Activated T-cell treated with anti-CD3 and anti-CD28 coated beads, Interleukin-2, amount 50 U/mL, for 72 hours (primary cell): Measurements from ENCODE around the gene ULK2. TPM values are rescaled to one million over a fixed set of nuclear protein-coding genes. Genes with fewer than 3 reads are reported as not detected.
A peak's percentile ranks its signal among the peaks of the same experiment; 100 is the strongest.

Source experiments
- ATAC-seq, 2 donors: fragments of 150-1000 bp; cut with Tn5 transposase; replicated peaks in 1 of 2; 2 replicates each; pipeline ENCODE4 v1.10.0; 2021; ENCODE audit warnings: moderate library complexity in 2 of 2, mild to moderate bottlenecking in 1 of 2
- DNase-seq, 2 donors: peaks; one replicate each; pipeline ENCODE4 v3.0.0; 2021 to 2022; ENCODE audit warnings: mixed read lengths in 1 of 2
- H3K27ac Mint-ChIP-seq: one replicate; pipeline ENCODE4 v1.8.0; 2022; ENCODE audit warnings: mild to moderate bottlenecking, moderate library complexity, mixed read lengths
- H3K27me3 Mint-ChIP-seq: one replicate; pipeline ENCODE4 v1.8.0; 2022; ENCODE audit warnings: low read depth, mixed read lengths
- H3K36me3 Mint-ChIP-seq, 2 donors: one replicate each; pipeline ENCODE4 v1.8.0; 2022; ENCODE audit warnings: mixed read lengths in 2 of 2, mild to moderate bottlenecking in 1 of 2; ENCODE audit not compliant: insufficient read depth in 2 of 2
- H3K4me1 Mint-ChIP-seq: one replicate; pipeline ENCODE4 v1.8.0; 2022; ENCODE audit warnings: low read depth, mixed read lengths
- H3K4me3 Mint-ChIP-seq, 2 donors: one replicate each; pipeline ENCODE4 v1.8.0; 2022; ENCODE audit warnings: mild to moderate bottlenecking in 2 of 2, mixed read lengths in 2 of 2, moderate library complexity in 2 of 2
- H3K9me3 Mint-ChIP-seq, 2 donors: one replicate each; pipeline ENCODE4 v1.8.0; 2022; ENCODE audit warnings: mixed read lengths in 2 of 2
- total RNA-seq, 2 donors: library from RNA; stranded (reverse); gene quantifications; one replicate each; pipeline ENCODE4 v1.2.3, GENCODE V29; 2022

Gene ULK2
- total RNA-seq, 2 donors from 2014 or later: 13.9 to 14.5 TPM

DNA sequence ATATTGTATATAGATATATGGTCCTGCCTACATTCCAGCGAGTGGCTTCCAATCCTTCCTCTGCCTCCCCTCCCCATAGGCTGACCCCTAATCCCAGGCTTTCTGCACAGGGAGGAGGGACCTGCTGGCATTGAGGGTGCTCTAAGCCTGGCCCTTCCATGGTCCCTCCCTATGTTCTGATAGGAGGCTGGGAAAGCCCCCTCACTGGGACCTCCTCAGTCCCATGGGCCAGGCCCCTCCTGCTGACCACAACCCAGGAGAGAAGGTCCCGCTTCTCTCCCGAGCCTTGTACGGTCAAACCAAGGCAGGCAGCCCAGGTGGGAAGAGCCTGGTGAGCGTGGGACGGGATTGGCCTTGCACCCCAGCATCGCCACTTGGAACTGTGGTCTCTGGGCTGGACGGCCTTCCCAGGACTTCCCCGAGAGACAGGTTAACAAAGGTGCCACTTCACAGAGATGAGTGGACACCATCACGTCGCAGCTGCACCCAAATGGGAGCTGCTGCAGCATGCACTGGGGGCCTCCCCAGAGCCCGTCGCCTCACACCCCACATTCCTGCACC is 120.5 kb downstream of the ULK2 start:
- H3K36me3 Mint-ChIP-seq: no peaks in the 10 kb centered on the region
- H3K9me3 Mint-ChIP-seq: no peaks in the 10 kb centered on the region
- no peak for ATAC-seq
- H3K27ac Mint-ChIP-seq: no peak overlapping the region
- H3K4me1 Mint-ChIP-seq: peaks cover 21% of the 10 kb centered on the region
- H3K4me3 Mint-ChIP-seq: no peak overlapping the region
- H3K27me3 Mint-ChIP-seq: peaks cover 19% of the 10 kb centered on the region
- DNase-seq: no peak

DNA sequence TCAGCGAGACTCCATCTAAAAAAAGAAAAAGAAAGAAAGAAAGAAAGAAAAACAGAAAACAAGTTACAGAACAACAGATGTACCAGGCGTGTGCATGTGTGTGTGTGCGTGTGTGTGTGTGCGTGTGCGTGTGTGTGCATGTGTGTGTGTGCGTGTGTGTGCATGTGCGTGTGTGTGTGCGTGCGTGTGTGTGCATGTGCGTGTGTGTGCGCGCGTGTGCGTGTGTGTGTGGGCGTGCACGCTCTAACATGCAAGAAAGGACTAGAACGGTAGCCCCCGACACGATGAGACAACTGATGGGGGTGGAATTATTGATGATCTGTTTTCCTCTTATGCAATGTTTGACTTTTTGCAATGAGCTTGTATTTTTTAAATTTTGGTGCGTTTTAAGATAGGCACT is 121.2 kb downstream of the ULK2 start:
- Mint-ChIP-seq H3K27ac (no peak overlapping the region), H3K36me3 (no peaks in the 10 kb centered on the region), H3K27me3 (peaks cover 19% of the 10 kb centered on the region), H3K4me1 (peaks cover 21% of the 10 kb centered on the region), H3K4me3 (no peak overlapping the region), H3K9me3 (no peaks in the 10 kb centered on the region)
- ATAC-seq (no peak), DNase-seq (no peak)

DNA sequence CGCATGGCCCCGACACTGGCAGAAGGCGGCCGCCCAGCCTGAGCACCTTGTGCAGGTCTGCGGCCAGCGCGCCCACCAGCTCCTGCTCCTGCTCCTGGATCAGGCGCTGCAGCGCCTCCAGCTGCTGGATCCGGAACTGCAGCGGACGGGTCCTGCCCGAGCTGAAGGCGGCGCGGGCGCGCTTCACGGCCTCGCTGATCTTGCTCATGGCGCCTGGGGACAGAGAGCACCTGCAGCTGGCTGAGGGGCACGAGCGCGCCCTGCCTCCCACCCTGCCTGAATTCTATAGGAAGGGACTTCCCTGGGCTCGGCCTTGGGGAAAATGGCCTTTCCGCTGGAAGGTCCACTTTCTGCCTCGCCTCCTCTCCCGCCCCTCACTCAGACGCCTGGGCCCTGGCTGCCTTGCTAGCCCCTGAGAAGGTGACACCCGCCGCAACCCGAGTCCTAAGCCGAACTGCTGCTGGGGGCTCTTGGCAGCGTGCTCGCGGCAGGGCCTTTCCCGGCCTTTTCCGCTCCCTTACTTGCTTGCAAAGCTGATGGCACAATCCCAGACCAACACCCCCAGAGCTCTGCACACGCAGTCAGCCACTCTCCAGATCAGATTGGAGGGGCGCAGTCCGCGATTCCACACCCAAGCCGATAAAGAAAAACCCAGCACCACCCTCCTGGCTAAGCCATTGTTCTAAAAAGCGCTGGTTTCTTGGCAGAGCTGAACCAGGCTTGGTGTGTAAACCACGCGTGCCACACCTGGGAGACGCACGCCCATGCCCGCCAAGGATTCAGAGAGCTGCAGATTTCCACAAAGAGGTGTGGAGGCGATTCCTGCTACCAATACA is 122.6 kb downstream of the ULK2 start:
- Mint-ChIP-seq H3K36me3 (no peaks in the 10 kb centered on the region), H3K9me3 (no peaks in the 10 kb centered on the region), H3K27ac (no peak overlapping the region), H3K4me3 (peak overlapping the region; percentile 52 to 77), H3K27me3 (peaks cover 7% of the 10 kb centered on the region), H3K4me1 (peaks cover 8% of the 10 kb centered on the region)
- peak; percentile 90 to 91 for DNase-seq
- ATAC-seq: peak; percentile 91 to 94

DNA sequence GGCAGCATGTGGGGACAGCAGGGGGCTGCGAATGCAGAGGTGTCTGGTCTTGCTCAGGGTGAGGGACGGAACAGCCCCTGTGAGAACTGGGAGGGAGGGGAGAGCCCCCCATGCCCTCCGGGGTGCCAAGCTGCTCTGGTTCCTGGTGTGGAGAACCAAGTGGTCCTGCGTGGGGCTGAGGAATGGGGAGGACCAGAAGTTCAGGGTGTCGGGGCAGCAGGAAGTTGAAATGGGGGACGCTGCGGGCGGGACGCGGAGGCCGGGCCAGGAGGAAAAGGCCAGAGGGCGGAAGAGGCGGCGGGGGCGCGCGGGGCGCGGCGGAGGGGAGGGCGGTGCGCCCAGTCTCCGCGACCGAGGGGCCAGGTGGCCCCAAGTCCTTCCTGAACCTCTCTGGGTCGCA is 123.2 kb downstream of the ULK2 start:
- H3K4me3 Mint-ChIP-seq: peak overlapping the region; percentile 81 to 87
- ATAC-seq: peak; percentile 20 to 57
- H3K36me3 Mint-ChIP-seq: no peaks in the 10 kb centered on the region
- peaks cover 5% of the 10 kb centered on the region for H3K4me1 Mint-ChIP-seq
- no peaks in the 10 kb centered on the region for H3K9me3 Mint-ChIP-seq
- DNase-seq: no peak
- no peak overlapping the region for H3K27ac Mint-ChIP-seq
- H3K27me3 Mint-ChIP-seq: peaks cover 6% of the 10 kb centered on the region

DNA sequence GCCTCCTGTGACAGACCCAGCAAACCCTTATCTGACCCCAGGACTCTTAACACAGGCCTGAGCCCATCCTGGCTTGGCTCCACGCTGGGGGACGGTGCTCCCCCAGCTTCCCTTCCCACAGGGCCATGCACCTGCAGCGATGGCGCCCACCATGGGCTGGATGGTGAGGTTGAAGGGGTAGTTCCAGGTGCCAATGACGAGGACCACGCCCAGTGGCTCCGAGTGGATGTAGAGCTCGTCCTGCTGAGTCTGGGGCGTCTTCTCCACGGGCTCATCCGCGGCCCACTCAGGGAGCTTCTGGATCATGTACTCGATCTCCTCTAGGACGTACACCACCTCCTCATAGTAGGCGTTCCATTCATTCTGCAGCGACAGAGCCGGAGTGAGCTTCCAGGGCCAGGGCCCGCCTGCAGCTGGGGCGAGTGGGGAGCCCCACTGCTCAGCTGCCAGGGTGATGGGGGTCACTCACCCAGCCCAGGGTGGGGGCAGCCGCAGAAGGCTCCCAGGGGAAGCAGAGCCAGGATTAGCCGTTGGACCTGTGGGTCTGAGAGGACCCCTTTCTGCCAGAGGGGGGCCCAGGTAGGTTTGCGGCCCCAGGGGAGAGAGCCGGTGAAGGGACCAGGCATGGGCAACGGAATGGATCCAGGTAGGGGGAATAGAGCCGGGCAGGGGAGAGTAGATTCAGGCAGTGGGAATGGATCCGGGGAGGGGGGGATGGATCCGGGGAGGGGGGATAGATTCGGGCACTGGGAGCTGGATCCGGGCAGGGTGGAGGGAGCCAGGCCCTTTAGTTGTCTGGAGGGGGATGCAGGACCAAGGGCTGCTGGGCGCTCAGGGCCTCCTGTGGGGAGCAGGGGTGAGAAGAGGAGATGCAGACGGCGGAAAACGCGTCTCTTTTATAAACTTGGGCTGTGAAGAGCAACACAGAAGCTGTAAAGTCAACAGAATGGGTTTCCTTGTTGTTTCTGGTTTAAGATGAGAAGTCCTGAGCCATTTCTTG is 124.3 kb downstream of the ULK2 start:
- Mint-ChIP-seq H3K36me3 (no peaks in the 10 kb centered on the region), H3K4me1 (no peaks in the 10 kb centered on the region), H3K27me3 (no peaks in the 10 kb centered on the region), H3K27ac (no peak overlapping the region), H3K4me3 (peak overlapping the region; percentile 17 to 87), H3K9me3 (no peaks in the 10 kb centered on the region)
- no peak for DNase-seq
- no peak for ATAC-seq

DNA sequence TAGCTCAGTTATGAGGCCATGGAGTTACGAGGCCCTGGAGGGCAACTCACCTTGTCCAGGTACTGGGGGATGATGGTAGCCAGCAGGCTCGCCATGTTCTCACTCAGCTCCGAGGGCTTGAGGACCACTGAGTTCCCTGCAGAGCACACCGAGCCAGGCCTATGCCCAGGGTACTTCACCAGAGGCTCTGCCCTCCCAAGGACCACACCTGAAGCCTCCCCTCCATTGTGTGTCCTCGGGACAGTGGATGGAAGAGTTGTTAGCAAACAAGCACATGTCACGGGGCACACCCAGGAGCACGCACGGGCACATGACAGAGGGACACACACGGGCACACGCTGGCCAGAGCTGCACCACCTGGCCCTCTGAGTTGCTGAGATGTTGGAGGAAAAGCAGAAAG is 125.2 kb downstream of the ULK2 start:
- no peak for DNase-seq
- no peak overlapping the region for H3K4me3 Mint-ChIP-seq
- no peaks in the 10 kb centered on the region for H3K36me3 Mint-ChIP-seq
- no peaks in the 10 kb centered on the region for H3K9me3 Mint-ChIP-seq
- no peak overlapping the region for H3K27ac Mint-ChIP-seq
- no peaks in the 10 kb centered on the region for H3K4me1 Mint-ChIP-seq
- no peak for ATAC-seq
- no peaks in the 10 kb centered on the region for H3K27me3 Mint-ChIP-seq

DNA sequence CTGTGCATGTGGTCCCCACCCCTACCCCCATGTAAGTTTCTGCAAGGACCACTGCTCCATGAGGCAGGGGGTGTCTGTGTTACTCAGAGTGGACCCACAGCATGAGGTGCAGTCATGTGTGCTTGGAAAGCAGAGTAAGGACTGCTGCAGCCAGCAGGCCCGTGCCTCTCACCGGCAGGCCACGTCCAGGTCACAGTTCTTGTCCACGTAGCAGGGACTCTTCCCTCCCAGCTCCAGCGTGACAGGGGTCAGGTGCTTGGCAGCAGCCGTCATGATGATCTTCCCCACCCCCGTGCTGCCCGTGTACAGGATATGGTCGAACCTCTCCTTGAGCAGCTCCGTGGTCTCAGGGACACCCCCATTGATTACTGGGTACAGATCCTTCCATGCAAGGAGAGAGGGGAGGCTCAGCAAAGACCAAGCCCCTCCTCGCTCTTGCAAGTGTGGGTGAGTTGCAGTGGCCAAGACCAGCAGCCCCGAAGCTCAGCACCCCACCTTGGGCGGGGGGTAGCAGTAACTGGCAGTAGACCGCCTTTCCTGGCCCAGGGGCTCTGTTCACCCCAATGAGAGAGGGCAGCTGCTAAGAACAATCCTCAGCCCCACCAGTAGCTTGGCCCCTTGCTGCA is 125.8 kb downstream of the ULK2 start:
- DNase-seq: no peak
- Mint-ChIP-seq H3K36me3 (no peaks in the 10 kb centered on the region), H3K9me3 (no peaks in the 10 kb centered on the region), H3K27ac (no peak overlapping the region), H3K4me3 (no peak overlapping the region), H3K4me1 (no peaks in the 10 kb centered on the region), H3K27me3 (no peaks in the 10 kb centered on the region)
- ATAC-seq: no peak

DNA sequence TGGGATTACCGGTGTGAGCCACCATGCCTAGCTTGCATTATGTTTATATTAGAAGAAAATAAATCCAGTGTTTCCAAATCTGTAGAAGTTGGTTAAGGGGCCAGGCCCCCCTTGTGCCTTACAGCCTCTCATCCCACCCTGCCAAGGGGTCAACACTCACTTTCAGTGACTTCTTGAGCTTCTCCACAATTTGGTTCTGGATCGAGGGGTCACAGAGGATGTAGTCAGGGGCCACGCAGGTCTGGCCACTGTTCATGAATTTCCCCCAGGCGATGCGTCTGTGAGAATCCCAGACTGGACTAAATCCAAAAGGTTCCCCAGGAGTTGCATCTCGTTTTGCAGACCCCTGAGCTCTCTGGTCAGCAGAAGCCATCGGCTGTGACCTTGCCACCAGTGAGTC is 126.8 kb downstream of the ULK2 start:
- Mint-ChIP-seq H3K27ac (no peak overlapping the region), H3K27me3 (no peaks in the 10 kb centered on the region)

DNA sequence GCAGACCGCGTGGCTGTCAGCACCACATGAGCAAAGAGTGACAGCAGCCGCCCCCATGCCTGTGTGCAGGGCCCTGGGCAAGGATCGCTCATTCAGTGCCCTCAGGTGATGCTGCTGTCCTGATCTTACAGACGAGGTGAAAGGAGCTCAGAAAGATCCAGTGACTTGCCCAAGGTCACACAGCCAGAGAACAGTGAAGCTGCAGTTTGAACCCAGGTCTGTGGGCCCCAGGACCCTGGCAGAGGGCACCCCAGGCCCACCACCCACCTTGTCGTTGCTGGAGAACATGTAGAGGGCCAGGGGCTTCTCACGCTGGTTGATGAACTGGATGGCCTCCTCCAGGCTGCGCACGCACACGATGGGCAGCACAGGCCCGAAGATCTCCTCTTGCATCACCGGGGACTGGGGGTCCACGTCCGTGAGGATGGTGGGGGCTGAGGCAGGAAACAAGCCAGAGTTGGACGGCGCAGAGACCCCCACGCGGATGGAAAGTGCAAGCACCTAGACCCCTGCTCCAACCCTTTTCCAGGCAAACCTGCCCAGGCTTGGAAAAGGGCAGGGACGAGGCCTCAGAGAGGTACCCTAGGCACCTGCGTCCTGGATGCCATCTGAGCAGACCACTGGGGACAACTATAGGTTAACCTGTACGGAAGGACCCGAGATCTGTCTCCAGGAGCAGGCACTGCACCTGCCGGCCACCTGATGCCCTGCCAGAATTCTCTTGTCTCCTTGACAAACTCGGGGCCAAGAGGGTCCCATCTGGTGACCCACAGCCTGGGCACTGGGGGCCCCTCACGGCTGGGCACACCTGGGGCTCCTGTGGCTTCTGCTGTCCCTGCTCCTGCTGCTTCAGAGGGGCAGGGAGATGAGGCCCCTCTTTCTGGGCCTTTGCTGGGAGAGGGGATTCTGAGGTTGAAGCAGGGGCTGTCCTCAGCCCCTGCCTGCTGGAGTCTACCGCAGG is 128.2 kb downstream of the ULK2 start:
- Mint-ChIP-seq H3K4me3 (no peak overlapping the region), H3K36me3 (no peaks in the 10 kb centered on the region), H3K4me1 (no peaks in the 10 kb centered on the region), H3K9me3 (no peaks in the 10 kb centered on the region), H3K27me3 (no peaks in the 10 kb centered on the region), H3K27ac (no peak overlapping the region)
- DNase-seq: no peak
- ATAC-seq: peak in 1 of 2 donors; percentile 28

More for the DNA sequence above, 126.8 kb downstream of the ULK2 start:
- H3K9me3 Mint-ChIP-seq: no peaks in the 10 kb centered on the region
- no peak overlapping the region for H3K4me3 Mint-ChIP-seq
- no peaks in the 10 kb centered on the region for H3K36me3 Mint-ChIP-seq
- no peak for ATAC-seq
- no peak for DNase-seq
- H3K4me1 Mint-ChIP-seq: no peaks in the 10 kb centered on the region

DNA sequence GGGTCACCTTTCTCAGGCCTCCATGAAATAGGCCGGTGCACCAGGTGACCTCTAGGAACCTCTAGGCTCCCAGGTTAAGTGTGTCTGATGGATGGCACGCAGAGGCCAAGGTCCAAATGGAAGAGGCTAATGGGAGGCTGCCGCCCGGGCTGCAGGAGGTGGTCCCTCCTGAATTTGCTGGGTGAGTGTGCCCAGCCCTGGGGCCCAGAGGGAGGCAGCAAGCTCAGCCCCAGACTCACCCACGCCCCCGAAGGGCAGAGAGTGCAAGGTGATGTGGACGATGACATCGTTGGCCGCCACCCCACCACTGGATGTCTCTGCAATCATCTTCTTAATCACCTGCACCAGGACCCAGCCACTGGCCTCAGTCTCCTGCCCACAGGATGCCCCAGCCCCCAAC is 129.0 kb downstream of the ULK2 start:
- Mint-ChIP-seq H3K36me3 (no peaks in the 10 kb centered on the region), H3K27me3 (no peaks in the 10 kb centered on the region), H3K4me1 (no peaks in the 10 kb centered on the region), H3K9me3 (no peaks in the 10 kb centered on the region), H3K27ac (no peak overlapping the region), H3K4me3 (no peak overlapping the region)
- ATAC-seq (no peak), DNase-seq (no peak)

DNA sequence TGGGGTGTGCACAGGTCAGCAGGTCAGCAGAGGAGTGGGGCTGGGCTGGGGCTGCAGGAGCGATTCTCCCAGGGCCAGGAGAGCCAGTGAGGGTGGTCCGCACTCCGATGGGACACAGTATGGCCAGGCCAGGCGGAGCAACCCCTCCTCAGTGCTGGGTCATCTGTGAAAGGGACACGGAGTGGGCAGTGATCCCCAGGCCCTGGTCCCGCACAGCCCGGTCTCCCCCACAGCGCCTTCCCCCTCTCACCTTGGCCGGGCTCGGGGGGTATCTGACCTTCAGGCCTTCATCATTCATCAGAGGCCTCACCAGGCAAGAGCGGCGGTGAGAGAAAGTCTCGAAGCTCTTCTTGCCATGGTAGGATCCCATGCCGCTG is 129.7 kb downstream of the ULK2 start:
- no peak overlapping the region for H3K27ac Mint-ChIP-seq
- H3K9me3 Mint-ChIP-seq: no peaks in the 10 kb centered on the region
- no peaks in the 10 kb centered on the region for H3K4me1 Mint-ChIP-seq
- no peaks in the 10 kb centered on the region for H3K27me3 Mint-ChIP-seq
- H3K4me3 Mint-ChIP-seq: no peak overlapping the region
- no peak for DNase-seq
- ATAC-seq: no peak
- H3K36me3 Mint-ChIP-seq: no peaks in the 10 kb centered on the region
